Amygdala (tissue), 56 donors: ENCODE data around the gene PPP1CC.
"Not testable (repeated sequence)": the region's sequence is repeated elsewhere in the genome, so short reads cannot be mapped to it uniquely, and the experiment has no call there.

Experiments
- DNase-seq, 56 donors: peaks; one replicate each; lab custom pipeline; 2025; lab: John Stamatoyannopoulos, UW

The PPP1CC gene

DNA sequence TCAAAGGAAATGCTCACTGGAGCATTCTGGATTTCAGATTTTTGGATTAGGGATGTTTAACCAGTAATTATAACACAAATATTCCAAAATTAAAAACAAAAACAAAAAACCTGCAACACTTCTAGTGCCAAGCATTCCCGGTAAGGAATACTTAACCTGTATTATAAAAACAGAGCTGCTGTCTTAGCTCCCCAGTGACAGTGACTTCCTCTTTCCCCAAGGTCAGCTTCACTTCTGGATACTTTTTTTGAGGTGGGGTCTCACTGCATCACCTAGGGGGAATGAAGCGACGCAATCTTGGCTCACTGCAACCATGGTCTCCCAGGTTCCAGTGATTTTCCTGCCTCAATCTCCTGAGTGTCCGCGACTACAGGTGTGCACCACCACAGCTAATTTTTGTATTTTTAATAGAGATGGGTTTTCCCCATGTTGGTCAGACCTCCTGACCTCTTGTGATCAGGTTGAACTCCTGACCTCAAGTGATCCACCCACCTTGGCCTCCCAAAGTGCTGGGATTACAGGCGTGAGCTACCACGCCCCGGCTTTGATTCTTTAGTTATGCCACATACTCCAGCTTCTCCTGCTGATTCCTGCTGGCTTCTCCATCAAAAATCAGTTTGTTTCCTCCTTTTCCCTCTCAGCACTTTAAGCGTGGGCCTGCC, 15.9 kb downstream of the PPP1CC start:
- DNase-seq: no peak

- DNase-seq: no peak
Measured at GRCh38 chr12:110726028-110726427, 16.7 kb downstream of the PPP1CC start.

GRCh38 chr12:110725267-110725666, 17.4 kb downstream of the PPP1CC start:
- DNase-seq: no peak

DNA sequence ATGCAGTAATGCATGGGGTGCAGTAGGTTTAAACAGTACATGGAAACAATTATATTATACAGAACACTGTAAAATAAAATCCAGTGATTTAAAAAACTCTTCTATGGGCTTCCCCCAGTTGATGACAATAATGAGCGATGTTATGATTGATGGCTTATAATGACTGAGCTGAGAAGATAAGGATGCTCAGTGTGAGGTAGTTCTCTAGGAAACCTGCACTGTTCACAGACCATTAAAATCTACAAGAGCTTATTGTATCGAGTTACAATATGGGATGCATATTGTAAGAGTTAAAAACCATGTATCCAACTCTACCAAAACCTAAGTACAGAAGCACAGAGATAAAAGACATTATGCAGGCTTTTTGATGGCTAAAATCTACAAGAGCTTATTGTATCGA, 19.8 kb downstream of the PPP1CC start:
- DNase-seq: not testable (repeated sequence)

- DNase-seq: no peak
Measured at GRCh38 chr12:110721570-110721969, 21.1 kb downstream of the PPP1CC start.

DNA sequence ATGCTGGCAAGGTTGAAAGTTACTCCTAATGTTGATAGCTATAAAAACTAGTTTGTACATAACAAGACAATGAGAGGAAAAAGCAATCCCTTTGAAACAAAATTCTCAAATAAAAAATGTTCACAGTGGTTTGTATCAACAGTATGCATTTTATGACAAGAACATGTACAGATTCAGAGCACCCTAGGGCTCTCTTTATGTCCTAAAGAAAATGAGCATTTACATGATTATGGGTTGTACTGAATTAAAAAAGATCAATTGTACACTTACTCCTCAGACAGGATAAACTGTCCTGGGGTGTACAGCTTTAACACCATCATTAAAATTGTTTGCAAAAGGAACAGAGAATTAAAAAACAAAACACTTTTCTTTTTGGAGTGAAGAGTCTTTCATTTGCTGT, 22.2 kb downstream of the PPP1CC start:
- DNase-seq: no peak

GRCh38 chr12:110718222-110718908, 24.3 kb downstream of the PPP1CC start:
- no peak for DNase-seq

DNA sequence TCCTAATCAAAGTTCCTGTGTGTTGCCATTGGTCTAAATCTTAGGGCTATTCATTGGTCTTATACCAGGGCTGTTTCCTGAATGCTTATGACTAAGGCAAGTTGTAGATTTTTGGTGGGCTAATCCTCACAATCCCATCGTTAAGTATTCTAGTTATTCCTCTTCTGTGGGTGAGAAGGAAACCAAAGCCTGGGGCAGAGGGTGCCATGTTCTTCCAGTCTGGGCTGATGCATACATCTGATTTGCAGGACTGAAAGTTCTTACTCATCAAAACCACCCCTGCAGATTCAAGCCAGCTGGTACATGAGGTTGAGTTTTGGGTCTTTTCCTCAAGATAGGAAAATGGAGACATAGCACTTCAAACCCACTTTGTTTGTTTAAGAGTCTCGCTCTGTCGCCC, 25.7 kb downstream of the PPP1CC start:
- DNase-seq: no peak

GRCh38 chr12:110708917-110709316, 33.8 kb downstream of the PPP1CC start:
- DNase-seq: no peak

GRCh38 chr12:110705309-110705708, 37.4 kb downstream of the PPP1CC start:
- no peak for DNase-seq

DNA sequence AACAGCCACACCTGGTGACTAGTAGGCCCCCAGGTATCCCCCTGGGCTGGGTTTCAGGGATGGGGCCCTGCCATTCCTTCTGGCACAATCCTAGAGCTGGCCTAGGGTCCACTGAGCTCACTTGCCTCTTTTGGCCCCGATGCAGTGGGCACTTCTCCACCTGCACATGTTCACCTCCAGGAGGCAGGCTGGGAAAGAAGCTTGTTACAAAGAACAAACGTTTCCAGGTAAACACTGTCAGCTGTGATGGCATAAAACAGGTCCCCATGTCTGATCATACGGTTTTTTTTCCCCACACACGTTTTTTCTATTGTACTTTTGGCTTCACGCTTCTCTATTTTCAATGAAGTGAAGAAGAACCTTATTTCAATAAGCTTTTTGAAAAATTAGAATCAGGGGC, 37.9 kb downstream of the PPP1CC start:
- no peak for DNase-seq

DNA sequence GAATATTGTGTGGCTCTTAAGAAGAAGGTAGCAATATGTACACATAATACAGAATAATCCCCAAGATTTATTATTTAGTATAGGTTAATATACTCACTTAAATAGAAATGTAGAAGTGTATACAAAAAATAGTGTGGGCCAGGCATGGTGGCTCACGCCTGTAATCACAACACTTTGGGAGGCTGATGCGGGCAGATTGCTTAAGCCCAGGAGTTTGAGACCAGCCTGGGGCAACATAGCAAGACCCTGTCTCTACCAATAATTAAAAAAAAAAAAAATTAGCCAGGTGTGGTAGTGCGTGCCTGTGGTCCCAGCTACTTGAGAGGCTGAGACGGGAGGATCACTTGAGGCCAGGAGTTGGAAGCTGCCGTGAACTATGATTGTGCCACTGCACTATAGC, 38.5 kb downstream of the PPP1CC start:
- no peak for DNase-seq

DNA sequence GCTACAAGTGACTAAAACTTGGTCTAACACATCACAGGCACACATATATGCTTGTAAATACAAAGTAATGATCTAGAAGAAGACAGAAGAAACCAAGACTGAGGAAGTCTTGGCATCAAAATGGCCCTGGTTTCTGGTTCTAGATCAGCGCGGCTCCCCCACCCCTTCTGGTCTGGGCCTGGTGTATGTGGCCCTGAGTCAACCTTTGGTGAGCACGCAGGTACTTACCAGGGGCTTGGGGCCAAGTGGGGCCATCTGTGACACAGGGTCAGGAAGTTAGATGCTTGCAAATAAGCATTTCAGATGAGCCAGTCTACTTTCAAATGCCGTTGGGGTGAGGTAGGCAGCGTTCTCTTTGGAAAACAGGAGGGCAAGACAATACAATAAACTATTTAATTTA, 40.6 kb downstream of the PPP1CC start:
- no peak for DNase-seq

DNA sequence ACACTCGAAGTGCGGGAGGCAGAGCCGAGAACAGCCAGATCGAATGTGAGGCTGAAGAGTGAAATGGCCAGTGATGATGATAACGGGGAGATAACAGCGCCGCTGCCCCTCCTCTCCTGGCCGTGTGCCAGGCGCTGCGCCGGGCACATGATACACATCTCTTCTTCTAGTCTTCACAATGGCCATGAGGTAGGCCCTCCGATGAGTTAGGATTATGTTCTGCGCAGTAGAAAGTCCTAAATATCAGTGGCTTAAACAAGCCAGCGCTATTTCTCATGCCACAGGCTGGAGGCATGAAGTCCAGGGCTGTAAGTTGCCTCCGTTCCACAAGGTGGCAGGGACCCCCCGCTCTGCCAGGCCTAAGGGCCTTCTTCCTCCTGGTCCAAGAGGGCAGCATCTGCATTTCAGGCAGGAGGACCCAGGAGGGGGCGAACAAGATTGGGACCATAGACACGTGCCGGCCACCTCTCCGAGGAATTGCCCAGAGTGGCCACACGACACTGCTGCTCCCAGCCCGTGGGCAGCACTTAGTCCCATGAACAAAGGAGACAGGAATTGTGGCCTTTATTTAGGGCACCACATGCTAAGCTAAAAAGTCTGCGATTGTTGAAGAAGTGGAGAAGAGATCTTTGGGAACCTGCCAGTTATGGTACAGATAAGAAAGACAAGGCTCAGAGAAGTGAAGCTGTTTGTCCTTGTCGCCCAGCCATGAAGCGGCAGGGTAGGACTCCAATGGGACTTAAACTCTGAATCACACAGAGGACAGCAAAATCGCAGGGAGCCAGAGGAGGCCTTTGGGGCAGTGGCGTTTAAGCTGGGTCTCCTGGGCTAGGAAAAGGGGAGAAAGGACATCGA, 42.9 kb downstream of the PPP1CC start:
- peak in 2 of 56 donors; percentile 6 to 10 for DNase-seq

- DNase-seq: peak in 34 of 56 donors; percentile 5 to 69 (median 38)
Measured at GRCh38 chr12:110698171-110698902, 44.4 kb downstream of the PPP1CC start.

- no peak for DNase-seq
Measured at GRCh38 chr12:110697236-110697635, 45.5 kb downstream of the PPP1CC start.

- DNase-seq: no peak
Measured at GRCh38 chr12:110696283-110696682, 46.4 kb downstream of the PPP1CC start.

DNA sequence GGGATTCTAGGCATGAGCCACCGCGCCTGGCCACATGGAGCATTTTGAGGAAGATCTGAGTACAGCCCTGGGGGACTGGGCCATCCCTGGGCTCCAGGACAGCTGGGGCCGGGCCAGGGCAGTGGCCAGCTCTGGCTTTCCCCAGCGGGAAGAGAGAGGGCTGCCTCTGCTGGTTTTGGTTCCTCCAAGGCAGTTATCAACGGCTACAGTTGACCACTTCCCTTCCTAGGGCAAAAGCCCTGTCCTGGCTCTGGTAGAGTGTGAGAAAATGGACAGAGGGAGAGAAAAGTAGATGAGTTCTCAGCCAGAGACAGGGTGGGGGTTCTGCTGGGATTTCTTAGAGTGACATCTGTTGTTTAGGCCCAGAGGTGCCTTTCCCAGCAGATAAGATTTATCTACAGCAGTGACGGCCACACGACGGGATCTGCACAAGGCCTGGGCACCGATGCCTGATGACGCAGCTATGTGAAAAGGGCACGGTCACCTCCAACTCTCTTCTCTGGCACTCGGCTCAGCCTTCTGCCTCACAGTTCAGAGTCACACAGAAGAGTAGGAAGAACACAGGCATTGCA, 48.3 kb downstream of the PPP1CC start:
- peak in 25 of 56 donors; percentile 3 to 63 (median 16) for DNase-seq

DNA sequence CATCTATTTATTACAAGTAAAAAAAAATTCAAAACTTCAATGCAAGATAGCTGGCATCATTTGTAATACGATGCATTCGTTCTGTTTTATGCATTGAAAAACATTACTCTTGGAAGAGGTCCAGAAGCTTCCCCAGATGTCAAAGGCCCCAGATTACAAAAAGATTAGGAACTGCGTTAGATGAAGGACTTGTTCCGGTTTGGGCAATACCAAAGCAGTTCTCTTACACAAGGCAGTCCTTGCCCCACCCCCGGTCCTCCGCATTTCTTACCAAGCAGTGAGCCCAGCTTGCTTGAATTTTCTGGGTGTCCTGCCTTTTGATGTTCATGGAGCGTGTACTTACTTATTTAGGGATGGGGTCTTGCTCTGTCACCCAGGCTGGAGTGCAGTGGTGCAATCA, 49.0 kb downstream of the PPP1CC start:
- DNase-seq: peak in 9 of 56 donors; percentile 3 to 44 (median 8)

DNA sequence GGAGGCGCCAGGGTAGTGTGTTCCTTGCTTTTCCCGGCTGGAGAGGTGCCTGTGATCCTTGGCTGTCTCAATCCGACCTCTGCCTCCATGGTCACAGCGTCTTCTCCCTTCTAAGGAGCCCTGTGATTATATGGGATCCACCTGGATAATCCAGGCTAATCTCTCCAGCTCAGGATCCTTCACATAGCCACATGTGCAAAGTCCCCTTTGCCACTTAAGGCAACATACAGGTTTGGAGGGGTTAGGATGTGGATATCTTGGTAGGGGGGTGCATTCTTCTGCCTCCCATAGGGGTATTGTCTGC, 52.6 kb downstream of the PPP1CC start:
- DNase-seq: no peak
